ENCODE measurements around the gene TRPM2. TPM values are rescaled to one million over a fixed set of nuclear protein-coding genes. Genes with fewer than 3 reads are reported as not detected.

Gene TRPM2
- total and polyA plus RNA-seq, 2 of the 4 experiments (the other 2 are of a cell fraction), result not detected

DNA sequence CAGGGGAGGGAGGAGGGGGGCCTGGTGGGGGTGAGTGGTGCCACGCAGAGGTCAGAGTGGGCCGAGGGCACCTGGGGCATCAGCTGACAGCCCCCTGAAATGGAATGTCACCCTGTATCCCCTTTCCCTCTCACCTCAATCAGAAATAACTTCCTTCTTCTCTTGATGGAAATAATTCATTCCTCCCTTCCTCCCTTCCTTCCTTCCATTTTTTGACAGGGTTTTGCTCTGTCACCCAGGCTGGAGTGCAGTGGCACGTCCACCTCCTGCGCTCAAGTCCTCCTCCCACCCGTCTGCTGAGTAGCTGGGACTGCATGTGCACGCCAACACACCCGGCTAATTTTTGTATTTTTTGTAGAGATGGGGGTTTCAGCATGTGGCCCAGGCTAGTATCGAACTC is 53.5 kb downstream of the TRPM2 start:
- POLR2A ChIA-PET (ENCODE audit: unreplicated experiment), result no interaction called here
- WGBS, 2 experiments (ENCODE audit: extremely low coverage in 2 of 2, insufficient read length in 1 of 2), result no CpG with 5 or more reads among the region's 8 CpGs
- H3K56ac ChIP-seq (ENCODE audit: extremely low read depth, insufficient read depth, low read length), result no peak overlapping the region
- CTCF ChIA-PET, result no interaction called here
- H4K8ac ChIP-seq (ENCODE audit: low read depth in 2 of 2, low read length in 2 of 2), result no peak overlapping the region
- H3K27ac ChIP-seq (ENCODE audit: insufficient read depth, low read length), result no peak overlapping the region
- H4K91ac ChIP-seq (ENCODE audit: insufficient read depth, low read depth, low read length), result no peak overlapping the region
- intact Hi-C loops (cut with micrococcal nuclease) (no loop called here), dilution Hi-C loops (cut with HindIII; ENCODE audit: low sequenced_read_pairs, unreplicated experiment) (no loop called here), in situ Hi-C loops (cut with MboI; ENCODE audit: low sequenced_read_pairs) (no loop called here)
- no peak overlapping the region for H3K18ac ChIP-seq (ENCODE audit: low read depth, low read length)
- H3K23ac ChIP-seq (ENCODE audit: low read depth, low read length), result no peak overlapping the region
- H3K36me3 ChIP-seq (ENCODE audit: control insufficient read depth, insufficient read depth, low read length), result no peaks in the 10 kb centered on the region
- no peak overlapping the region for H2AFZ ChIP-seq (replicated peaks; ENCODE audit: low read length, poor library complexity)
- H3K9me3 ChIP-seq (ENCODE audit: control insufficient read depth, insufficient read depth, low read length), result peaks cover 15% of the 10 kb centered on the region
- H2BK15ac ChIP-seq (ENCODE audit: low read depth, low read length), result no peak overlapping the region
- ATAC-seq (ENCODE audit: low read depth) (no peak), DNase-seq (no peak)
- H3K4me1 ChIP-seq (ENCODE audit: control insufficient read depth, insufficient read depth, low read length), result no peaks in the 10 kb centered on the region
- no peaks in the 10 kb centered on the region for H3K27me3 ChIP-seq (ENCODE audit: control insufficient read depth, insufficient read depth, low read length)
- no peak overlapping the region for H2AK9ac ChIP-seq (replicated peaks; ENCODE audit: low read depth, low read length, poor library complexity)
- no peak overlapping the region for H2AK5ac ChIP-seq (ENCODE audit: low read depth, low read length)
- H3K9ac ChIP-seq (ENCODE audit: low read depth, low read length), result no peak overlapping the region
- H3K79me1 ChIP-seq (ENCODE audit: low read depth in 1 of 2, low read length in 2 of 2), result no peaks in the 10 kb centered on the region
- no peak overlapping the region for H2BK5ac ChIP-seq (ENCODE audit: low read depth, low read length, poor library complexity, severe bottlenecking)
- no peaks in the 10 kb centered on the region for H4K20me1 ChIP-seq (ENCODE audit: insufficient read depth, low read length)
- no peak overlapping the region for H2BK20ac ChIP-seq (ENCODE audit: low read depth, low read length)
- H4K5ac ChIP-seq (ENCODE audit: low read depth, low read length), result no peak overlapping the region
- TF ChIP-seq BHLHE40 (IDR thresholded peaks at IDR 0.05; ENCODE audit: low read depth, low read length) (no peak), MAZ (IDR thresholded peaks at IDR 0.05; ENCODE audit: borderline replicate concordance, low read depth, low read length) (no peak), CHD1 (IDR thresholded peaks at IDR 0.05; ENCODE audit: low read depth, low read length) (no peak), CEBPB (IDR thresholded peaks at IDR 0.05; ENCODE audit: low read depth, low read length) (no peak), MXI1 (IDR thresholded peaks at IDR 0.05; ENCODE audit: borderline replicate concordance, low read depth, low read length) (no peak), RFX5 (IDR thresholded peaks at IDR 0.05; ENCODE audit: low read depth, low read length) (no peak), RAD21 (IDR thresholded peaks at IDR 0.05; ENCODE audit: low read length) (no peak), SMC3 (IDR thresholded peaks at IDR 0.05; ENCODE audit: low read depth, low read length) (no peak), NFE2L2 (IDR thresholded peaks at IDR 0.05; ENCODE audit: low read depth, low read length) (no peak), POLR2A (IDR thresholded peaks at IDR 0.05; ENCODE audit: low read depth, low read length) (no peak), MAFK (IDR thresholded peaks at IDR 0.05; ENCODE audit: low read depth, low read length) (no peak), RCOR1 (IDR thresholded peaks at IDR 0.05; ENCODE audit: insufficient replicate concordance, low read length) (no peak), FOS (IDR thresholded peaks at IDR 0.05; ENCODE audit: low read depth, low read length) (no peak)
- TF ChIP-seq, protein P1, sequence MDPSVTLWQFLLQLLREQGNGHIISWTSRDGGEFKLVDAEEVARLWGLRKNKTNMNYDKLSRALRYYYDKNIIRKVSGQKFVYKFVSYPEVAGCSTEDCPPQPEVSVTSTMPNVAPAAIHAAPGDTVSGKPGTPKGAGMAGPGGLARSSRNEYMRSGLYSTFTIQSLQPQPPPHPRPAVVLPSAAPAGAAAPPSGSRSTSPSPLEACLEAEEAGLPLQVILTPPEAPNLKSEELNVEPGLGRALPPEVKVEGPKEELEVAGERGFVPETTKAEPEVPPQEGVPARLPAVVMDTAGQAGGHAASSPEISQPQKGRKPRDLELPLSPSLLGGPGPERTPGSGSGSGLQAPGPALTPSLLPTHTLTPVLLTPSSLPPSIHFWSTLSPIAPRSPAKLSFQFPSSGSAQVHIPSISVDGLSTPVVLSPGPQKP (IDR thresholded peaks at IDR 0.05; ENCODE audit: borderline replicate concordance, low read depth, low read length), result no peak
- TF ChIP-seq, protein P2, sequence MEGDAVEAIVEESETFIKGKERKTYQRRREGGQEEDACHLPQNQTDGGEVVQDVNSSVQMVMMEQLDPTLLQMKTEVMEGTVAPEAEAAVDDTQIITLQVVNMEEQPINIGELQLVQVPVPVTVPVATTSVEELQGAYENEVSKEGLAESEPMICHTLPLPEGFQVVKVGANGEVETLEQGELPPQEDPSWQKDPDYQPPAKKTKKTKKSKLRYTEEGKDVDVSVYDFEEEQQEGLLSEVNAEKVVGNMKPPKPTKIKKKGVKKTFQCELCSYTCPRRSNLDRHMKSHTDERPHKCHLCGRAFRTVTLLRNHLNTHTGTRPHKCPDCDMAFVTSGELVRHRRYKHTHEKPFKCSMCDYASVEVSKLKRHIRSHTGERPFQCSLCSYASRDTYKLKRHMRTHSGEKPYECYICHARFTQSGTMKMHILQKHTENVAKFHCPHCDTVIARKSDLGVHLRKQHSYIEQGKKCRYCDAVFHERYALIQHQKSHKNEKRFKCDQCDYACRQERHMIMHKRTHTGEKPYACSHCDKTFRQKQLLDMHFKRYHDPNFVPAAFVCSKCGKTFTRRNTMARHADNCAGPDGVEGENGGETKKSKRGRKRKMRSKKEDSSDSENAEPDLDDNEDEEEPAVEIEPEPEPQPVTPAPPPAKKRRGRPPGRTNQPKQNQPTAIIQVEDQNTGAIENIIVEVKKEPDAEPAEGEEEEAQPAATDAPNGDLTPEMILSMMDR (conservative IDR thresholded peaks at IDR 0.05; ENCODE audit: low read depth, low read length), result no peak
- no TSS peak for BruUV-seq (replicated peaks)
- H3K4me2 ChIP-seq (ENCODE audit: low read depth, low read length), result no peak overlapping the region
- H3K4ac ChIP-seq (ENCODE audit: low read depth, low read length), result no peak overlapping the region
- no peak overlapping the region for H3K4me3 ChIP-seq (ENCODE audit: insufficient read depth, low read depth, low read length)
- H3K14ac ChIP-seq (replicated peaks; ENCODE audit: low read depth, low read length), result no peak overlapping the region
- no peaks in the 10 kb centered on the region for H3K9me1 ChIP-seq (ENCODE audit: insufficient read depth, low read length)
- no peak overlapping the region for H2BK120ac ChIP-seq (ENCODE audit: low read depth, low read length)

Data from IMR-90 (cell line).